ENCODE measurements around the gene UBA5.

- TF ChIP-seq POLR2AphosphoS5 (IDR thresholded peaks at IDR 0.05; ENCODE audit: insufficient read depth in 1 of 2, low read depth in 1 of 2) = no peak
- no peak for TF ChIP-seq CTCF (IDR thresholded peaks at IDR 0.05)
Measured at GRCh38 chr3:132623646-132624045, 36.5 kb upstream of the UBA5 start.
